ENCODE measurements around the gene SNX2. TPM values are rescaled to one million over a fixed set of nuclear protein-coding genes. Genes with fewer than 3 reads are reported as not detected.

SNX2 gene
- total RNA-seq, 1 donor from 2014 or later: 77.1 TPM

- DNase-seq (ENCODE audit: low read depth): no peak
- no peak overlapping the region for H3K4me3 ChIP-seq (ENCODE audit: low read depth, low read length)
- TF ChIP-seq CTCF (IDR thresholded peaks at IDR 0.05; ENCODE audit: insufficient read depth, low read length, poor library complexity, severe bottlenecking): no peak
- no peaks in the 10 kb centered on the region for H3K36me3 ChIP-seq (ENCODE audit: control insufficient read depth, insufficient read depth, low read length)
- no peaks in the 10 kb centered on the region for H3K27me3 ChIP-seq (ENCODE audit: control insufficient read depth, insufficient read depth, low read length)
These were observed 104.2 kb downstream of the SNX2 start for GRCh38 chr5:122879076-122879475.

Other genes starting within 250 kb of the SNX2 start
- 53.1 and 57.0 TPM in 2 replicates for gene SNX24, start 70.5 kb downstream of the SNX2 start, total RNA-seq